Retinal pigment epithelial cell (primary cell): Measurements from ENCODE around the gene SEC61G.

Experiments
- DNase-seq: peaks from one replicate; pipeline ENCODE4 v3.0.0-alpha.2; 2010; ENCODE audit warnings: low read depth
- H3K4me3 ChIP-seq: 2 replicates; pipeline ENCODE4 v1.5.1; 2011; ENCODE audit warnings: mild to moderate bottlenecking, low read length, control low read depth, moderate library complexity
- TF ChIP-seq, protein P1 (sequence below): conservative IDR thresholded peaks from 2 replicates; pipeline ENCODE4 v1.5.1; 2011; ENCODE audit warnings: low read depth, low read length, control low read depth, inconsistent platforms

SEC61G gene

DNA sequence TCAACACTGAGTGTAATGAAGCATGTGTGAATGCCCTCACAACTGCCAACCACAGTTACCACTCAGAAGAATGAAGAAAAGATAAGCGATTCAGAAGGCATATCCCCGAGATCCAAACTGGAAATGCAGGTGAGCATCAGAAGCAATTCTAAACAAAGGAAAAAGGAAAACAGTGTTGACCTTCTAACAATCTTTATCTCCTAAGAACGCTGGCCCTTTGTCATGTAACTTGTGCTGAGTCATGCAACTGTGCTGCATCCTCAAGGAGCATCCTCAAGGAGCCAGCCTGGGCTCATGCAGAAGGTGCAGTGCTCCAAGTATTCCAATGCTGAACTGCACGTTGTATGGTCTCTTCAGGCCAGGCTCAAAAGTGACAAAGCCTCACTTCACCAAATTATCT is 30.6 kb downstream of the SEC61G start:
- TF ChIP-seq, protein P1, sequence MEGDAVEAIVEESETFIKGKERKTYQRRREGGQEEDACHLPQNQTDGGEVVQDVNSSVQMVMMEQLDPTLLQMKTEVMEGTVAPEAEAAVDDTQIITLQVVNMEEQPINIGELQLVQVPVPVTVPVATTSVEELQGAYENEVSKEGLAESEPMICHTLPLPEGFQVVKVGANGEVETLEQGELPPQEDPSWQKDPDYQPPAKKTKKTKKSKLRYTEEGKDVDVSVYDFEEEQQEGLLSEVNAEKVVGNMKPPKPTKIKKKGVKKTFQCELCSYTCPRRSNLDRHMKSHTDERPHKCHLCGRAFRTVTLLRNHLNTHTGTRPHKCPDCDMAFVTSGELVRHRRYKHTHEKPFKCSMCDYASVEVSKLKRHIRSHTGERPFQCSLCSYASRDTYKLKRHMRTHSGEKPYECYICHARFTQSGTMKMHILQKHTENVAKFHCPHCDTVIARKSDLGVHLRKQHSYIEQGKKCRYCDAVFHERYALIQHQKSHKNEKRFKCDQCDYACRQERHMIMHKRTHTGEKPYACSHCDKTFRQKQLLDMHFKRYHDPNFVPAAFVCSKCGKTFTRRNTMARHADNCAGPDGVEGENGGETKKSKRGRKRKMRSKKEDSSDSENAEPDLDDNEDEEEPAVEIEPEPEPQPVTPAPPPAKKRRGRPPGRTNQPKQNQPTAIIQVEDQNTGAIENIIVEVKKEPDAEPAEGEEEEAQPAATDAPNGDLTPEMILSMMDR = no peak
- no peak for DNase-seq
- H3K4me3 ChIP-seq = no peak overlapping the region

DNA sequence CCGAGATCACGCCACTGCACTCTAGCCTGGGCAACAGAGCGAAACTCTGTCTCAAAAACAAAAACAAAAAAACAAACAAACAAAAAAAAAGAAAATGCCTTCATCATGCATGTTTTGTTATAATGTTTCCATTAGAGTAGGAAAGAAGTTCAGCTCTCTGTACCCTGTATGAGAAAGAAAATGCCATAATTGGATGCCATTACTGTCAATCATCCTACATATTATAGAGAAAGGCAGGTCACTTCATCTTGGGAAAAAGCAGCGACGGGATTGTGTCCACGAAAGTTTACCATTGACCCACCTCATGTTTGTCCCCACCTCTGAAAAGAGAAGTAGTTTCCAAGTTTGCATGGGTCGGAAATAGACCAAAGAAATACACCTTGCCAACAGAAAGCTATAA is 33.8 kb downstream of the SEC61G start:
- TF ChIP-seq, protein P1 = no peak
- H3K4me3 ChIP-seq = no peak overlapping the region
- no peak for DNase-seq

DNA sequence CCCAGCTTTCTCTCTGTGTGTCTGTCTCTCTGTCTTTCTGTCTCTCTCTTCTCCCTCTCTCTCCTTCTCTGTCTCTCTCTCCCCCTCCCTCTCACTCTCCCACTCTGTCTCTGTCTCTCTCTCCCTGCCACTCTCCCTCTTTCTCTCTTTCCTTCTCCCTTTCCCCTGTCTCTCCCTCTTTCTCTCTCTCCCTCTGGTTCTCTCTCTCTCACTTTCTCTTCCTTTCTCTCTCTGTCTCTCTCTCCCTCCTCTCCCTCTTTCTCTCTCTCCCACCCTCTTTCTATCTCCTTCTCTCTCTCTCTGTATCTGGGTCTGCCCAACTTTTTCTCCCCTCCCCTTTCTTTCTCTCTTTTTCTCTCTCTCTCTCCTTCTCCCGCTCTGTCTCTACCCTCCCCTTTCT is 36.5 kb downstream of the SEC61G start:
- TF ChIP-seq, protein P1 = no peak
- DNase-seq = no peak
- H3K4me3 ChIP-seq = no peak overlapping the region

DNA sequence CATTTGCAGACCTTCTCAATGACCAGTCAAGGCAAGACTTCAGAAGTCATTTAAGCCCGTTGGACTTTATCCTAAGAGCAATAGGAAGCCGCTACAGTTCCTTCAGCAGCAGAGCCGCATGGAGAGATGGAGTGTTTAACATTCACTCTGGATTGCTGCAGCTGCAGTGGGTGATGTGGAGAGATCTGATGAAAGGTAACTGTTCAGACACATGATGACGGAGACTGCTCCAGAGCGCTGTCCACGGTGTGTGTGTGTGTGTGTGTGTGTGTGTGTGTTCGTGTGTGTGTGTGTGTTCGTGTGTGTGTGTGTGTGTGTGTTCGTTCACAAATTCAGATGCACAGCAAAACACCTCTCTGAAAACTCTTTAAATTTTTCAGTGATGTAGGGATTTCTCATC is 37.0 kb downstream of the SEC61G start:
- H3K4me3 ChIP-seq = no peak overlapping the region
- TF ChIP-seq, protein P1 = no peak
- DNase-seq = no peak

DNA sequence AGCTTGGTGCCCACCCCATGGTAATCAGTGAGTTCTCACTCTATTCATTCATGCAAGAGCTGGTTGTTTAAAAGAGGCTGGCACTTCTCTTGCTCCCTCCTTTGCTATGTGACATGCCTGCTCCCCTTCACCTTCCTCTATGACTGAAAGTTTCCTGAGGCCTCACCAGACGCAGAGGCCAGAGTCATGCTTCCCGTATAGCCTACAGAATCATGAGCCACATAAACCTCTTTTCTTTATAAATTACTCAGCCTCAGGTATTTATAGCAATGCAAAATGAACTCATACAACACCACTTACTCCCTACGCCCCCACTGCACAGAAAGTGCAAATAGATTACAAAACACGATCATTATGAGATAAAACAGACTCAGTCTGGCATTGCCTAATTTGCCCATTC is 39.0 kb downstream of the SEC61G start:
- TF ChIP-seq, protein P1 = no peak
- no peak for DNase-seq

DNA sequence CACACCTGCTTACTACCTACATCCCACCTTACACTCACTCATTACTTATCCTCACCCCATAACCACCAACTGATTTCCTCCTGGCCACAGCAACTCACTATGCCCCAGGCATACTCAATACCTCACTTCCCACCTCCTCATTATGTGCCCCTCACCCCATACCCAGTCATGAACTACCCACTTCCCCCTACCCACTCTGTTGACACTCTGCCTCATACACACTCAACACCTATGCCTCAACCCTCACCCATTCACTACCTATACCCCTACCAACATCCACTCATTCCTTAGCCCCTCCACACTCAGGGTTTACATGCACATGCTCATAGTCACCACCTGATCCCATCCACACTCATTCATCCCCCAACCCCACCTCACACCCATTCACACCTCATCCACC is 39.6 kb downstream of the SEC61G start:
- no peak overlapping the region for H3K4me3 ChIP-seq
- no peak for DNase-seq
- TF ChIP-seq, protein P1 = no peak

More for the DNA sequence above, 39.0 kb downstream of the SEC61G start:
- H3K4me3 ChIP-seq = no peak overlapping the region

DNA sequence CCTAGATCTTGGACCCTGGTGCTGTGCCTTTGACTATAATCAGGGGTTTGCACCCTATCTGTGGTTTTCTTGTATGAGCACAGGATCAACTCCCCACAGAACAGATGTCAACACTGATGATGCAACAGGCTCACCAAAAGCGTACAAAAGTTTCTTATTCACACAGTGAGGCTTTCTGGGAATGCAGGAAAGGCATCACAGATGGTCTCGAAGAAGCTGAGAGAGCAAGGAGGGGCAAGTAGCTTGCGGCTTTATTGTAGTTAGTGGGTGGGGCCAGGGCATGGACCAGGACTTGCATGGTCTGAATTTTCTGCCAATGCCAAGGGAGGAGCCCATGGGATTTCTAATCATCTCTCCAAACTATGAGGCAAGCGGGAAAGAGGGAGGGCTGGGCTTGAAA is 46.2 kb downstream of the SEC61G start:
- no peak overlapping the region for H3K4me3 ChIP-seq
- DNase-seq = no peak
- TF ChIP-seq, protein P1 = no peak
